Gastroesophageal sphincter (tissue), 3 donors: ENCODE results near the gene CPED1.

Source experiments
- CTCF ChIP-seq, 4 experiments: fragments of 200-600 bp in 2 of 4; fragments of 450-650 bp in 2 of 4; sonication (generic) in 1 of 4; IDR thresholded peaks; one replicate each; pipeline ENCODE4 v1.5.1; 2017 to 2019; ENCODE audit warnings: antibody characterized with exemption in 4 of 4, mild to moderate bottlenecking in 2 of 4, moderate library complexity in 2 of 4
- POLR2A ChIP-seq, 2 donors: fragments of 450-650 bp; IDR thresholded peaks; one replicate each; pipeline ENCODE4 v1.6.1; 2017; ENCODE audit warnings: antibody characterized with exemption in 2 of 2, mild to moderate bottlenecking in 2 of 2, moderate library complexity in 1 of 2
- POLR2AphosphoS5 ChIP-seq: sonication (generic); formaldehyde crosslinking; IDR thresholded peaks from one replicate; pipeline ENCODE4 v1.6.1; 2017; ENCODE audit warnings: antibody characterized with exemption

- TF ChIP-seq POLR2AphosphoS5 (no peak), CTCF (IDR thresholded peaks at IDR 0.05) (no peak), POLR2A (IDR thresholded peaks at IDR 0.05) (no peak)
Observed at GRCh38 chr7:121083790-121084251, 95.3 kb downstream of the CPED1 start.
